Keratinocyte (primary cell): Measurements from ENCODE around the gene BNC2. TPM values are rescaled to one million over a fixed set of nuclear protein-coding genes. Genes with fewer than 3 reads are reported as not detected.

Source experiments
- DNase-seq: peaks from one replicate; pipeline ENCODE4 v3.0.0-alpha.2; 2011; ENCODE audit warnings: low read depth, missing footprints, low spot score
- FAIRE-seq: peaks from 2 replicates; lab custom pipeline; 2011; peaks lifted over from hg19 to GRCh38; lab: Jason Lieb, UNC
- H2AFZ ChIP-seq: 2 replicates; pipeline ENCODE4 v1.6.0; 2012; ENCODE audit warnings: low read length, control low read depth, inconsistent platforms; ENCODE audit not compliant: control insufficient read depth
- H3K27ac ChIP-seq: 2 replicates; pipeline ENCODE4 v1.5.1; 2011; ENCODE audit warnings: low read length; ENCODE audit not compliant: control insufficient read depth, insufficient read depth
- H3K27me3 ChIP-seq: 3 replicates; pipeline ENCODE4 v1.6.0; 2011; ENCODE audit warnings: low read length; ENCODE audit not compliant: control insufficient read depth, insufficient read depth; ENCODE audit errors: extremely low read depth
- H3K36me3 ChIP-seq, 2 experiments: 2 replicates in 1 of 2; 3 replicates in 1 of 2; pipeline ENCODE4 v1.5.1; 2011; ENCODE audit warnings: low read length in 2 of 2, mild to moderate bottlenecking in 1 of 2; ENCODE audit not compliant: control insufficient read depth in 2 of 2, insufficient read depth in 2 of 2; ENCODE audit errors: extremely low read depth in 1 of 2
- H3K4me1 ChIP-seq: 3 replicates; pipeline ENCODE4 v1.5.1; 2011; ENCODE audit warnings: low read length; ENCODE audit not compliant: control insufficient read depth, insufficient read depth; ENCODE audit errors: extremely low read depth
- H3K4me2 ChIP-seq: 3 replicates; pipeline ENCODE4 v1.6.0; 2011; ENCODE audit warnings: low read depth, low read length; ENCODE audit not compliant: control insufficient read depth, insufficient read depth; ENCODE audit errors: extremely low read depth
- H3K4me3 ChIP-seq, 3 experiments: fragments of 200-600 bp in 1 of 3; sonication (generic) in 1 of 3; 2 replicates in 2 of 3; 3 replicates in 1 of 3; pipeline ENCODE4 v1.5.1; 2011 to 2016; ENCODE audit warnings: low read length in 3 of 3, mild to moderate bottlenecking in 3 of 3, control low read depth in 2 of 3, inconsistent platforms in 1 of 3, low read depth in 1 of 3, mixed read lengths in 1 of 3, mixed run types in 1 of 3, moderate library complexity in 1 of 3; ENCODE audit not compliant: control insufficient read depth in 2 of 3, insufficient read depth in 2 of 3; ENCODE audit errors: extremely low read depth in 1 of 3
- H3K79me2 ChIP-seq: 2 replicates; pipeline ENCODE4 v1.6.0; 2012; ENCODE audit warnings: low read length; ENCODE audit not compliant: control insufficient read depth, insufficient read depth
- H3K9ac ChIP-seq: 3 replicates; pipeline ENCODE4 v1.6.0; 2011; ENCODE audit warnings: low read length; ENCODE audit not compliant: control insufficient read depth, insufficient read depth; ENCODE audit errors: extremely low read depth
- H3K9me1 ChIP-seq: 3 replicates; pipeline ENCODE4 v1.6.0; 2011; ENCODE audit warnings: low read length; ENCODE audit not compliant: control insufficient read depth, insufficient read depth; ENCODE audit errors: extremely low read depth
- H3K9me3 ChIP-seq: 2 replicates; pipeline ENCODE4 v1.5.1; 2012; ENCODE audit warnings: low read depth, low read length; ENCODE audit not compliant: control insufficient read depth
- H4K20me1 ChIP-seq: 3 replicates; pipeline ENCODE4 v1.6.0; 2011; ENCODE audit warnings: low read length; ENCODE audit not compliant: control insufficient read depth, insufficient read depth; ENCODE audit errors: extremely low read depth
- EZH2 ChIP-seq: IDR thresholded peaks from one replicate; pipeline ENCODE4 v1.6.1; 2012; ENCODE audit warnings: inconsistent platforms, mild to moderate bottlenecking, low read length, moderate library complexity
- dilution Hi-C: fragments of 300-500 bp; cut with MboI; formaldehyde crosslinking; loops from one replicate; pipeline ENCODE4 v1.7.0; 2020; ENCODE audit warnings: low sequenced_read_pairs; ENCODE audit not compliant: extremely low pct_ligation_motif_present
- polyA plus RNA-seq, 5 experiments: library from polyadenylated mRNA; depleted of rRNA in 3 of 5; stranded (reverse) in 3 of 5; stranded (forward) in 1 of 5; unstranded in 1 of 5; fragments of >200 nt; gene quantifications; 1 replicate in 1 of 5; 2 replicates in 3 of 5; 3 replicates in 1 of 5; pipeline versions ENCODE4 v1.2.1 to v1.2.3, GENCODE V29; 2011 to 2012; ENCODE audit warnings: missing spikeins in 2 of 5, low read depth in 1 of 5, low replicate concordance in 1 of 5
- TF ChIP-seq, protein P1 (sequence below), 3 experiments: IDR thresholded peaks in 1 of 3; conservative IDR thresholded peaks in 1 of 3; optimal IDR thresholded peaks in 1 of 3; 2 replicates in 2 of 3; 3 replicates in 1 of 3; pipeline versions ENCODE3 to v1.5.1; 2011; ENCODE audit warnings: low read length in 3 of 3, mild to moderate bottlenecking in 3 of 3, moderate library complexity in 2 of 3, control low read depth in 1 of 3, inconsistent platforms in 1 of 3; ENCODE audit not compliant: insufficient read depth in 2 of 3; ENCODE audit errors: extremely low read depth in 1 of 3

Gene BNC2
- polyA plus RNA-seq, 1 donor (not counting 4 experiments of a cell fraction or from before 2014, with no cell fraction given): 1.1 TPM

DNA sequence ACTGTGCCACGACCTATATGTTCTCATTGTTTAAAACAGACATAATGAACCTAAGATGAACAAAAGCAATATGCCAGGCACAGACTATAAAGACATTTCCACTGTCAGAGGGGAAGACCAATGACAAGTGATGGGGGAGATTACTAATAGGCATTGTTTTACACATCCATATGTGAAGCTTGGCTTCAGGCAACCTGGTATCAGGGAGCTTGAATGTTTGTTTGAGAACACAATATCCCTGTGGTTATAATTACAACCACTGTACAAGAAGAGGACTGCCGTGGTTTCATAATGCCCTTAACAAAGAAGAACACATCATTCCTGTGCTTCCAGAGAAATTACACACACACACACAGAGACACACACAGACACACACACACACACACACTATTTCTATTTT is 385.7 kb downstream of the BNC2 start:
- H3K9me3 ChIP-seq: no peaks in the 10 kb centered on the region
- dilution Hi-C loops: no loop called here
- H3K79me2 ChIP-seq: no peaks in the 10 kb centered on the region
- no peaks in the 10 kb centered on the region for H3K4me1 ChIP-seq
- no peak overlapping the region for H3K4me3 ChIP-seq
- no peak overlapping the region for H2AFZ ChIP-seq
- no peaks in the 10 kb centered on the region for H3K9me1 ChIP-seq
- H3K27ac ChIP-seq: no peak overlapping the region
- H3K36me3 ChIP-seq: no peaks in the 10 kb centered on the region
- H3K4me2 ChIP-seq: no peak overlapping the region
- TF ChIP-seq, protein P1, sequence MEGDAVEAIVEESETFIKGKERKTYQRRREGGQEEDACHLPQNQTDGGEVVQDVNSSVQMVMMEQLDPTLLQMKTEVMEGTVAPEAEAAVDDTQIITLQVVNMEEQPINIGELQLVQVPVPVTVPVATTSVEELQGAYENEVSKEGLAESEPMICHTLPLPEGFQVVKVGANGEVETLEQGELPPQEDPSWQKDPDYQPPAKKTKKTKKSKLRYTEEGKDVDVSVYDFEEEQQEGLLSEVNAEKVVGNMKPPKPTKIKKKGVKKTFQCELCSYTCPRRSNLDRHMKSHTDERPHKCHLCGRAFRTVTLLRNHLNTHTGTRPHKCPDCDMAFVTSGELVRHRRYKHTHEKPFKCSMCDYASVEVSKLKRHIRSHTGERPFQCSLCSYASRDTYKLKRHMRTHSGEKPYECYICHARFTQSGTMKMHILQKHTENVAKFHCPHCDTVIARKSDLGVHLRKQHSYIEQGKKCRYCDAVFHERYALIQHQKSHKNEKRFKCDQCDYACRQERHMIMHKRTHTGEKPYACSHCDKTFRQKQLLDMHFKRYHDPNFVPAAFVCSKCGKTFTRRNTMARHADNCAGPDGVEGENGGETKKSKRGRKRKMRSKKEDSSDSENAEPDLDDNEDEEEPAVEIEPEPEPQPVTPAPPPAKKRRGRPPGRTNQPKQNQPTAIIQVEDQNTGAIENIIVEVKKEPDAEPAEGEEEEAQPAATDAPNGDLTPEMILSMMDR (optimal IDR thresholded peaks at IDR 0.05 in 1 of 3, IDR thresholded peaks at IDR 0.05 in 1 of 3, conservative IDR thresholded peaks at IDR 0.05 in 1 of 3; ENCODE audit: extremely low read depth in 1 of 3, insufficient read depth in 2 of 3, low read length in 3 of 3): no peak
- TF ChIP-seq EZH2: no peak
- H3K9ac ChIP-seq: no peak overlapping the region
- H4K20me1 ChIP-seq: no peaks in the 10 kb centered on the region
- DNase-seq: no peak
- no peaks in the 10 kb centered on the region for H3K27me3 ChIP-seq
- FAIRE-seq: no peak

DNA sequence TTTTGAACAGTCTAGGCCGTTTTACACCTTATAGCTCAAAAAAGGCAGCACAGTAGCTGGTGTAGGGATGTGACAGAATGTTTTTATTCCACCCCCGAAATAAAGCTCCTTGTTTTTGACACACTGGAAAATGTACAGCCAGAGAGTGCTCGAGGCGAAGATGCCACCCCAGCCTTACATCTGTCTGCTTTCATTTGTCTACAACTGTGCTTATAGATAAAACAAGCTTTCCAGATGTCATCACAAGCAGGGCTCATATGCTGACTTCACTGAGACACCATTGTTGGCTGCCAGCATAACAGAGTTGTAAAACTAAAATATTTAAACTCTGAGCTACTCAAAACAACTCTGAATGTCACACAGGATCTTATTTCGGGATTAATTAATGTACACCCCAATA is 386.3 kb downstream of the BNC2 start:
- Histone ChIP-seq H3K27ac (no peak overlapping the region), H3K4me1 (no peaks in the 10 kb centered on the region), H3K27me3 (no peaks in the 10 kb centered on the region), H3K9ac (no peak overlapping the region), H3K9me3 (no peaks in the 10 kb centered on the region), H2AFZ (no peak overlapping the region), H3K36me3 (no peaks in the 10 kb centered on the region), H3K4me3 (no peak overlapping the region), H3K79me2 (no peaks in the 10 kb centered on the region), H4K20me1 (no peaks in the 10 kb centered on the region), H3K4me2 (no peak overlapping the region), H3K9me1 (no peaks in the 10 kb centered on the region)
- TF ChIP-seq, protein P1 (optimal IDR thresholded peaks at IDR 0.05 in 1 of 3, IDR thresholded peaks at IDR 0.05 in 1 of 3, conservative IDR thresholded peaks at IDR 0.05 in 1 of 3; ENCODE audit: extremely low read depth in 1 of 3, insufficient read depth in 2 of 3, low read length in 3 of 3): no peak
- TF ChIP-seq EZH2: no peak
- DNase-seq (no peak), FAIRE-seq (no peak)
- dilution Hi-C loops: no loop called here
